A549 (cell line): ENCODE results near the gene SYNDIG1L. TPM values are rescaled to one million over a fixed set of nuclear protein-coding genes. Genes with fewer than 3 reads are reported as not detected.
"Not testable (repeated sequence)": the region's sequence is repeated elsewhere in the genome, so short reads cannot be mapped to it uniquely, and the experiment has no call there.

Source experiments
- ATAC-seq, 2 experiments: fragments of 200-7000 bp in 1 of 2; fragments of >200 bp in 1 of 2; cut with Nextera tagmentation in 1 of 2; cut with Tn5 transposase in 1 of 2; 3 replicates each; pipeline versions ENCODE4 v1.8.0 to v1.9.1; 2018 to 2020; ENCODE audit warnings: mild to moderate bottlenecking in 1 of 2, moderate library complexity in 1 of 2
- CTCF ChIA-PET: fragments of 300-600 bp; sonication (Branson Sonifier 250); formaldehyde crosslinking; extraction: SDS; loops from one replicate; lab custom pipeline; 2021; ENCODE audit warnings: antibody characterized with exemption, inconsistent platforms; lab: Yijun Ruan, JAX
- POLR2A ChIA-PET: fragments of 350-600 bp; formaldehyde crosslinking; extraction: SDS; loops from one replicate; lab custom pipeline; 2021; ENCODE audit warnings: antibody characterized with exemption, inconsistent platforms; lab: Yijun Ruan, JAX
- DNase-seq, 2 experiments: peaks; one replicate each; pipeline versions ENCODE4 v3.0.0 to v3.0.0-alpha.2; 2011 to 2016; ENCODE audit warnings: low read depth in 1 of 2, low spot score in 1 of 2
- FAIRE-seq: peaks from 2 replicates; lab custom pipeline; 2011; peaks lifted over from hg19 to GRCh38; lab: Jason Lieb, UNC
- H3K27ac ChIP-seq, 2 experiments: fragments of >200 bp; sonication (Bioruptor Twin); formaldehyde crosslinking; 3 replicates each; pipeline ENCODE4 v1.5.1; 2016 to 2017
- H3K4me1 ChIP-seq: fragments of >200 bp; sonication (Bioruptor Twin); formaldehyde crosslinking; 3 replicates; pipeline ENCODE4 v1.6.1; 2016
- H3K4me2 ChIP-seq: fragments of >200 bp; sonication (Bioruptor Twin); formaldehyde crosslinking; 3 replicates; pipeline ENCODE4 v1.6.1; 2016
- H3K4me3 ChIP-seq: fragments of >200 bp; sonication (Bioruptor Twin); formaldehyde crosslinking; 3 replicates; pipeline ENCODE4 v1.5.1; 2016
- H3K9me3 ChIP-seq: fragments of >200 bp; sonication (Bioruptor Twin); formaldehyde crosslinking; 3 replicates; pipeline ENCODE4 v1.6.1; 2016
- BHLHE40 ChIP-seq: IDR thresholded peaks from 2 replicates; pipeline ENCODE4 v1.6.1; 2012; ENCODE audit warnings: low read depth, low read length, inconsistent platforms
- CBX8 ChIP-seq: fragments of 200-600 bp; sonication (generic); IDR thresholded peaks from 2 replicates; pipeline ENCODE4 v1.6.1; 2016
- CEBPB ChIP-seq, 2 experiments: fragments of >200 bp in 1 of 2; sonication (Bioruptor Twin) in 1 of 2; formaldehyde crosslinking in 1 of 2; IDR thresholded peaks; 2 replicates each; pipeline ENCODE4 v1.6.1; 2012 to 2016
- CHD4 ChIP-seq: fragments of 200-600 bp; sonication (generic); IDR thresholded peaks from 2 replicates; pipeline ENCODE4 v1.6.1; 2016; ENCODE audit warnings: antibody characterized with exemption, mild to moderate bottlenecking, borderline replicate concordance
- EHF ChIP-seq: fragments of 250-450 bp; sonication (Bioruptor Pico); IDR thresholded peaks from 2 replicates; pipeline ENCODE4 v1.5.0; 2020; ENCODE audit warnings: mild to moderate bottlenecking
- EHMT2 ChIP-seq: fragments of 200-600 bp; sonication (generic); IDR thresholded peaks from 2 replicates; pipeline ENCODE4 v1.6.1; 2016; ENCODE audit warnings: antibody characterized with exemption, low read depth, mild to moderate bottlenecking, moderate library complexity
- EP300 ChIP-seq, 2 experiments: fragments of >200 bp; sonication (Bioruptor Twin); formaldehyde crosslinking; IDR thresholded peaks; 2 replicates in 1 of 2; 3 replicates in 1 of 2; pipeline ENCODE4 v1.6.1; 2016 to 2017
- ESRRA ChIP-seq: fragments of 150-350 bp; IDR thresholded peaks from 2 replicates; pipeline ENCODE4 v1.6.1; 2014; ENCODE audit warnings: mild to moderate bottlenecking, low read length, borderline replicate concordance
- FOXS1 ChIP-seq: fragments of 250-450 bp; sonication (Bioruptor Pico); IDR thresholded peaks from 2 replicates; pipeline ENCODE4 v1.5.0; 2020; ENCODE audit warnings: mild to moderate bottlenecking, moderate library complexity
- KDM1A ChIP-seq: fragments of 200-600 bp; sonication (generic); IDR thresholded peaks from 2 replicates; pipeline ENCODE4 v1.6.1; 2016; ENCODE audit warnings: low read depth, mild to moderate bottlenecking
- MAFK ChIP-seq: fragments of 450-650 bp; IDR thresholded peaks from 2 replicates; pipeline ENCODE4 v1.6.1; 2014; ENCODE audit not compliant: partially characterized antibody
- NPAS2 ChIP-seq: fragments of 250-450 bp; sonication (Bioruptor Pico); IDR thresholded peaks from 2 replicates; pipeline ENCODE4 v1.8.0; 2022; ENCODE audit warnings: mild to moderate bottlenecking, moderate library complexity, borderline replicate concordance
- PHF8 ChIP-seq: fragments of 200-600 bp; sonication (generic); IDR thresholded peaks from 2 replicates; pipeline ENCODE4 v1.6.1; 2016; ENCODE audit warnings: low read depth, mild to moderate bottlenecking, antibody characterized with exemption, moderate library complexity, borderline replicate concordance
- POLR2A ChIP-seq: IDR thresholded peaks from 2 replicates; pipeline ENCODE4 v1.6.1; 2012; ENCODE audit warnings: mild to moderate bottlenecking, low read length
- RAD21 ChIP-seq, 2 experiments: fragments of >200 bp in 1 of 2; sonication (Bioruptor Twin) in 1 of 2; formaldehyde crosslinking in 1 of 2; IDR thresholded peaks in 1 of 2; conservative IDR thresholded peaks in 1 of 2; 2 replicates in 1 of 2; 3 replicates in 1 of 2; pipeline ENCODE4 v1.6.1; 2012 to 2018; ENCODE audit warnings: inconsistent platforms in 1 of 2
- RNF2 ChIP-seq: fragments of 200-600 bp; sonication (generic); IDR thresholded peaks from 2 replicates; pipeline ENCODE4 v1.6.1; 2016; ENCODE audit warnings: low read depth, mild to moderate bottlenecking, antibody characterized with exemption, moderate library complexity, borderline replicate concordance
- SMC3 ChIP-seq: fragments of >200 bp; sonication (Bioruptor Twin); formaldehyde crosslinking; IDR thresholded peaks from 3 replicates; pipeline ENCODE4 v1.6.1; 2018; ENCODE audit warnings: inconsistent platforms
- SREBF2 ChIP-seq: fragments of 450-650 bp; IDR thresholded peaks from 2 replicates; pipeline ENCODE4 v1.6.1; 2014; ENCODE audit warnings: mild to moderate bottlenecking, moderate library complexity
- TP53 ChIP-seq: fragments of 250-450 bp; sonication (Bioruptor Pico); IDR thresholded peaks from 2 replicates; pipeline ENCODE4 v1.5.0; 2021; ENCODE audit warnings: mild to moderate bottlenecking, moderate library complexity
- ZFP36 ChIP-seq: fragments of 450-650 bp; IDR thresholded peaks from 2 replicates; pipeline ENCODE4 v1.6.1; 2014; ENCODE audit warnings: borderline replicate concordance; ENCODE audit not compliant: partially characterized antibody
- WGBS: methylation state at CpG from one replicate; pipeline ENCODE4 v1.1.6; 2017; ENCODE audit errors: missing lambda C conversion rate; 5-methylcytosine and 5-hydroxymethylcytosine counted together
- polyA plus RNA-seq, 4 experiments: library from polyadenylated mRNA; depleted of rRNA in 3 of 4; stranded (reverse); fragments of >200 nt; fragmentation: RNase III in 1 of 4; extraction: RNeasy Plus Mini Kit Qiagen cat#74134 plus additional on column Dnase treatment in 1 of 4; gene quantifications; 2 replicates in 3 of 4; 3 replicates in 1 of 4; pipeline ENCODE4 v1.2.3, GENCODE V29; 2011 to 2017
- TF ChIP-seq, protein P1 (sequence below): fragments of 250-450 bp; sonication (Bioruptor Pico); IDR thresholded peaks from 2 replicates; pipeline ENCODE4 v1.5.0; 2021; ENCODE audit warnings: mild to moderate bottlenecking, moderate library complexity, borderline replicate concordance
- TF ChIP-seq, protein P2 (sequence below): fragments of >200 bp; sonication (Bioruptor Twin); formaldehyde crosslinking; IDR thresholded peaks from 2 replicates; pipeline ENCODE4 v1.6.1; 2016
- TF ChIP-seq, protein P3 (sequence below): IDR thresholded peaks from 2 replicates; pipeline ENCODE4 v1.6.1; 2012
- TF ChIP-seq, protein P4 (sequence below): fragments of 250-450 bp; sonication (Bioruptor Pico); IDR thresholded peaks from 2 replicates; pipeline ENCODE4 v1.5.0; 2020; ENCODE audit warnings: low read depth, mild to moderate bottlenecking, moderate library complexity
- TF ChIP-seq, protein P5 (sequence below): IDR thresholded peaks from 2 replicates; pipeline ENCODE4 v1.6.1; 2012; ENCODE audit warnings: low read depth, borderline replicate concordance

SYNDIG1L gene
- polyA plus RNA-seq, 2 of the 4 experiments (the other 2 are of a cell fraction), result not detected

DNA sequence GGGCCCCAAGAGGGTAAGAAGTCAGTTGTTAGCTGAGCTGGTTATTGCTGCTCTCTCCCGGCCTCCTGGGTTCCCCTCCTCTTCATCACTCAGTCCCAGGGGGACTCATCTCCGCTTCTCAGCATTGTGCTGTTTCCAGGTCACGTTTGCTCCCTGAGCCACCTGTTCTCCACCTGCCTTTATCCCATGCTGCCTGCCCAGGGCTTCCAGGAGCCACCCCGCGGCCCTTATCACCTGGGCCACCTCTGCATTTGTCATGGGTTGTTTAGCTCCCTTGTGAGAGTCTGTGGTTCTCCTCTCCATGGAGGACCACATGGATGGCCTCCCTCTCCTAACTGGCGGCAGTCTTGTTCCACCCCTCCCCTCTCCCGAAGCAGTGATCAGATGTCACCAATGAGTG lies 36.0 kb downstream of the SYNDIG1L start:
- Histone ChIP-seq H3K4me3 (no peak overlapping the region), H3K4me1 (no peaks in the 10 kb centered on the region), H3K4me2 (no peak overlapping the region)
- ATAC-seq, result no peak
- POLR2A ChIA-PET, result no interaction called here
- no peak for FAIRE-seq
- DNase-seq, result no peak
- TF ChIP-seq MAFK (no peak), CEBPB (IDR thresholded peaks at IDR 0.05) (no peak), FOXS1 (CRISPR knock-in tag) (no peak), EHF (CRISPR knock-in tag) (no peak), SMC3 (no peak), KDM1A (no peak), NPAS2 (CRISPR knock-in tag) (no peak), ZFP36 (no peak), RAD21 (conservative IDR thresholded peaks at IDR 0.05 in 1 of 2, IDR thresholded peaks at IDR 0.05 in 1 of 2) (no peak), EP300 (IDR thresholded peaks at IDR 0.05) (no peak)
- TF ChIP-seq, protein P1, sequence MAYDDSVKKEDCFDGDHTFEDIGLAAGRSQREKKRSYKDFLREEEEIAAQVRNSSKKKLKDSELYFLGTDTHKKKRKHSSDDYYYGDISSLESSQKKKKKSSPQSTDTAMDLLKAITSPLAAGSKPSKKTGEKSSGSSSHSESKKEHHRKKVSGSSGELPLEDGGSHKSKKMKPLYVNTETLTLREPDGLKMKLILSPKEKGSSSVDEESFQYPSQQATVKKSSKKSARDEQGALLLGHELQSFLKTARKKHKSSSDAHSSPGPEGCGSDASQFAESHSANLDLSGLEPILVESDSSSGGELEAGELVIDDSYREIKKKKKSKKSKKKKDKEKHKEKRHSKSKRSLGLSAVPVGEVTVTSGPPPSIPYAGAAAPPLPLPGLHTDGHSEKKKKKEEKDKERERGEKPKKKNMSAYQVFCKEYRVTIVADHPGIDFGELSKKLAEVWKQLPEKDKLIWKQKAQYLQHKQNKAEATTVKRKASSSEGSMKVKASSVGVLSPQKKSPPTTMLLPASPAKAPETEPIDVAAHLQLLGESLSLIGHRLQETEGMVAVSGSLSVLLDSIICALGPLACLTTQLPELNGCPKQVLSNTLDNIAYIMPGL, result no peak
- TF ChIP-seq, protein P2, sequence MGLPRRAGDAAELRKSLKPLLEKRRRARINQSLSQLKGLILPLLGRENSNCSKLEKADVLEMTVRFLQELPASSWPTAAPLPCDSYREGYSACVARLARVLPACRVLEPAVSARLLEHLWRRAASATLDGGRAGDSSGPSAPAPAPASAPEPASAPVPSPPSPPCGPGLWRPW, result no peak
- TF ChIP-seq, protein P3, sequence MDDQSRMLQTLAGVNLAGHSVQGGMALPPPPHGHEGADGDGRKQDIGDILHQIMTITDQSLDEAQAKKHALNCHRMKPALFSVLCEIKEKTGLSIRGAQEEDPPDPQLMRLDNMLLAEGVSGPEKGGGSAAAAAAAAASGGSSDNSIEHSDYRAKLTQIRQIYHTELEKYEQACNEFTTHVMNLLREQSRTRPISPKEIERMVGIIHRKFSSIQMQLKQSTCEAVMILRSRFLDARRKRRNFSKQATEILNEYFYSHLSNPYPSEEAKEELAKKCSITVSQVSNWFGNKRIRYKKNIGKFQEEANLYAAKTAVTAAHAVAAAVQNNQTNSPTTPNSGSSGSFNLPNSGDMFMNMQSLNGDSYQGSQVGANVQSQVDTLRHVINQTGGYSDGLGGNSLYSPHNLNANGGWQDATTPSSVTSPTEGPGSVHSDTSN, result no peak
- TF ChIP-seq, protein P4, sequence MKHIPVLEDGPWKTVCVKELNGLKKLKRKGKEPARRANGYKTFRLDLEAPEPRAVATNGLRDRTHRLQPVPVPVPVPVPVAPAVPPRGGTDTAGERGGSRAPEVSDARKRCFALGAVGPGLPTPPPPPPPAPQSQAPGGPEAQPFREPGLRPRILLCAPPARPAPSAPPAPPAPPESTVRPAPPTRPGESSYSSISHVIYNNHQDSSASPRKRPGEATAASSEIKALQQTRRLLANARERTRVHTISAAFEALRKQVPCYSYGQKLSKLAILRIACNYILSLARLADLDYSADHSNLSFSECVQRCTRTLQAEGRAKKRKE (CRISPR knock-in tag), result no peak
- TF ChIP-seq, all 56 proteins: peak for 0
- no peaks in the 10 kb centered on the region for H3K9me3 ChIP-seq
- CTCF ChIA-PET, result interaction anchor here (0.9 to 1.8 kb wide), 3 partner anchors 22 to 89 kb away, joined by 3 to 4 read pairs (median 3); no protein-coding TSS in a partner anchor
- H3K27ac ChIP-seq, result no peak overlapping the region
- WGBS, result 55% methylated on average over 7 of the region's 7 CpGs

DNA sequence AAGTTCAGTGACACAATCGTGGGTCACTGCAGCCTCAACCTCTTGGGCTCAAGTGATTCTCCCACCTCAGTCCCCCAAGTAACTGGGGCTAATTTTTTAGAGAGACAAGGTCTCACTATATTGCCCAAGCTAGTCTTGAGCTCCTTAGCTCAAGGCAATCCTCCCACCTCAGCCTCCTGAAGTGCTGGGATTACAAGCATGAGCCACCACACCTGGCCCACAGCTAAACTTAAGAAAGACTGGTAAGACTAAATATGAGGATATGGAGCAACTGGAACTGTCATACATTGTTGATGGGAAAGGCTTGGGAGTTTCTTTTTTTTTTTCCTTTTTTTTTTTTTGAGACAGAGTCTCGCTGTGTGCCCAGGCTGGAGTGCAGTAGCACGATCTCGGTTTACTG lies 43.8 kb downstream of the SYNDIG1L start:
- TF ChIP-seq, protein P2, result no peak
- TF ChIP-seq, protein P1, result no peak
- no peak for TF ChIP-seq TP53 (CRISPR knock-in tag)
- TF ChIP-seq RNF2, result no peak
- no peak for TF ChIP-seq ESRRA
- no peak for TF ChIP-seq BHLHE40
- no peak for TF ChIP-seq CHD4
- no peak for TF ChIP-seq SMC3
- no peak for TF ChIP-seq SREBF2
- TF ChIP-seq CBX8, result no peak
- TF ChIP-seq, protein P5, sequence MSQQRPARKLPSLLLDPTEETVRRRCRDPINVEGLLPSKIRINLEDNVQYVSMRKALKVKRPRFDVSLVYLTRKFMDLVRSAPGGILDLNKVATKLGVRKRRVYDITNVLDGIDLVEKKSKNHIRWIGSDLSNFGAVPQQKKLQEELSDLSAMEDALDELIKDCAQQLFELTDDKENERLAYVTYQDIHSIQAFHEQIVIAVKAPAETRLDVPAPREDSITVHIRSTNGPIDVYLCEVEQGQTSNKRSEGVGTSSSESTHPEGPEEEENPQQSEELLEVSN, result no peak
- TF ChIP-seq PHF8, result no peak
- TF ChIP-seq POLR2A, result no peak
- TF ChIP-seq EHMT2, result no peak
- no peak overlapping the region for H3K4me3 ChIP-seq
- DNase-seq, result no peak
- H3K4me1 ChIP-seq, result no peaks in the 10 kb centered on the region
- ChIA-PET CTCF (interaction anchor here (0.9 to 1.3 kb wide), 2 partner anchors 25 to 97 kb away, joined by 3 to 5 read pairs; no protein-coding TSS in a partner anchor), POLR2A (interaction anchor here (0.7 kb wide), 1 partner anchor 68 kb away, joined by 4 read pairs; no protein-coding TSS in a partner anchor)
- no peaks in the 10 kb centered on the region for H3K9me3 ChIP-seq
- no peak overlapping the region for H3K4me2 ChIP-seq
- WGBS, result 70% methylated on average over 4 of the region's 4 CpGs
- H3K27ac ChIP-seq, result no peak overlapping the region
- no peak for FAIRE-seq
- ATAC-seq, result no peak

DNA sequence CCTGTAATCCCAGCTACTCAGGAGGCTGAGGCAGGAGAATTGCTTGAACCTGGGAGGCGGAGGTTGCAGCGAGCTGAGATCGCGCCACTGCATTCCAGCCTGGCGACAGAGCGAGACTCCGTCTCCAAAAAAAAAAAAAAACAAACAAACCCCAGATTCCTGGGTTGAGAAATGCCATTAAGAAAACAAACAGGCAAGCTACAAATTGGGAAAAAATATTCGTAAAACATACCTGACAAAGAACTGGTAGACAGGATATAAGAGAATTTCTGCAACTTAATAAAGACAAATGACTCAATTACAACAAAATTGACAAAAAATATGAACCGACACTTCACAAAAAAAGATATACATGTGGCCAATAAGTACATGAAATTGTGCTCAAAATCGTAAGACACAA lies 44.4 kb downstream of the SYNDIG1L start:
- H3K4me2 ChIP-seq, H3K4me1 ChIP-seq, H3K4me3 ChIP-seq, DNase-seq, FAIRE-seq, POLR2A ChIA-PET, H3K27ac ChIP-seq, H3K9me3 ChIP-seq, ATAC-seq: not testable (repeated sequence)
- WGBS, result 33% methylated on average over 7 of the region's 10 CpGs
- CTCF ChIA-PET, result interaction anchor here (1.7 kb wide), 1 partner anchor 97 kb away, joined by 4 read pairs; no protein-coding TSS in a partner anchor
